HEK293T (cell line): Measurements from ENCODE around the gene GRIK2.
"Not testable (repeated sequence)": the region's sequence is repeated elsewhere in the genome, so short reads cannot be mapped to it uniquely, and the experiment has no call there.

ENCODE experiments used
- CTCF ChIA-PET: fragments of 350-600 bp; formaldehyde crosslinking; extraction: SDS; loops from one replicate; lab custom pipeline; 2021; ENCODE audit warnings: antibody characterized with exemption, inconsistent platforms; lab: Yijun Ruan, JAX
- POLR2A ChIA-PET: fragments of 350-600 bp; formaldehyde crosslinking; extraction: SDS; loops from one replicate; lab custom pipeline; 2020; ENCODE audit warnings: antibody characterized with exemption, inconsistent platforms; lab: Yijun Ruan, JAX
- DNase-seq: peaks from one replicate; pipeline ENCODE4 v3.0.0; 2012; ENCODE audit warnings: mixed read lengths; ENCODE audit errors: extremely low spot score
- ARNT ChIP-seq: fragments of 450-650 bp; IDR thresholded peaks from 2 replicates; pipeline ENCODE4 v1.6.1; 2017; ENCODE audit warnings: mild to moderate bottlenecking
- BHLHE40 ChIP-seq: fragments of 450-650 bp; IDR thresholded peaks from 2 replicates; pipeline ENCODE4 v1.6.1; 2016; ENCODE audit warnings: mild to moderate bottlenecking, moderate library complexity, borderline replicate concordance
- CTBP1 ChIP-seq: fragments of 450-650 bp; IDR thresholded peaks from 2 replicates; pipeline ENCODE4 v1.6.1; 2016; ENCODE audit warnings: borderline replicate concordance
- ELF4 ChIP-seq: fragments of 450-650 bp; IDR thresholded peaks from 2 replicates; pipeline ENCODE4 v1.6.1; 2017; ENCODE audit warnings: antibody characterized with exemption
- FOXA1 ChIP-seq: fragments of 450-650 bp; IDR thresholded peaks from 2 replicates; pipeline ENCODE4 v1.6.1; 2016; ENCODE audit warnings: mild to moderate bottlenecking
- FOXK2 ChIP-seq: fragments of 450-650 bp; IDR thresholded peaks from 2 replicates; pipeline ENCODE4 v1.6.1; 2016; ENCODE audit warnings: mild to moderate bottlenecking
- FOXM1 ChIP-seq: fragments of 450-650 bp; IDR thresholded peaks from 2 replicates; pipeline ENCODE4 v1.6.1; 2017; ENCODE audit warnings: mild to moderate bottlenecking, borderline replicate concordance
- HDGF ChIP-seq: fragments of 450-650 bp; IDR thresholded peaks from 2 replicates; pipeline ENCODE4 v1.6.1; 2017; ENCODE audit warnings: antibody characterized with exemption, borderline replicate concordance
- L3MBTL2 ChIP-seq: fragments of 450-650 bp; conservative IDR thresholded peaks from 2 replicates; pipeline ENCODE4 v1.6.1; 2016; ENCODE audit warnings: mild to moderate bottlenecking
- LEF1 ChIP-seq: fragments of 450-650 bp; IDR thresholded peaks from 2 replicates; pipeline ENCODE4 v1.6.1; 2017; ENCODE audit warnings: mild to moderate bottlenecking, borderline replicate concordance
- NFRKB ChIP-seq: fragments of 450-650 bp; IDR thresholded peaks from 2 replicates; pipeline ENCODE4 v1.6.1; 2016; ENCODE audit warnings: mild to moderate bottlenecking, moderate library complexity
- PKNOX1 ChIP-seq: fragments of 450-650 bp; IDR thresholded peaks from 2 replicates; pipeline ENCODE4 v1.6.1; 2016
- SP1 ChIP-seq: fragments of 450-650 bp; IDR thresholded peaks from 2 replicates; pipeline ENCODE4 v1.6.1; 2017
- SUZ12 ChIP-seq: fragments of 450-650 bp; IDR thresholded peaks from 2 replicates; pipeline ENCODE4 v1.6.1; 2016; ENCODE audit warnings: mild to moderate bottlenecking
- TARDBP ChIP-seq: fragments of 450-650 bp; IDR thresholded peaks from 2 replicates; pipeline ENCODE4 v1.6.1; 2016
- ZNF384 ChIP-seq: fragments of 450-650 bp; IDR thresholded peaks from 2 replicates; pipeline ENCODE4 v1.6.1; 2016

GRIK2 gene

GRCh38 chr6:101626269-101626668, 232.8 kb downstream of the GRIK2 start:
- CTCF ChIA-PET, result no interaction called here
- POLR2A ChIA-PET, result no interaction called here
- TF ChIP-seq TARDBP, result no peak
- TF ChIP-seq FOXM1, result no peak
- TF ChIP-seq FOXA1, result no peak
- TF ChIP-seq HDGF, result no peak
- TF ChIP-seq PKNOX1, result no peak
- TF ChIP-seq CTBP1, result no peak
- no peak for TF ChIP-seq FOXK2
- TF ChIP-seq ZNF384, result no peak
- no peak for TF ChIP-seq SP1
- no peak for TF ChIP-seq LEF1
- DNase-seq, result no peak

- DNase-seq, result no peak
- POLR2A ChIA-PET, result no interaction called here
- no peak for TF ChIP-seq LEF1
- CTCF ChIA-PET, result no interaction called here
These were observed 237.4 kb downstream of the GRIK2 start for GRCh38 chr6:101630941-101631340.

- CTCF ChIA-PET, result no interaction called here
- no peak for DNase-seq
- POLR2A ChIA-PET, result no interaction called here
- TF ChIP-seq FOXM1 (no peak), ELF4 (no peak), TARDBP (no peak), L3MBTL2 (no peak), HDGF (no peak), PKNOX1 (no peak), NFRKB (no peak), LEF1 (no peak), FOXK2 (no peak), CTBP1 (no peak)
These were observed 239.6 kb downstream of the GRIK2 start for GRCh38 chr6:101633081-101633480.

- DNase-seq, POLR2A ChIA-PET, CTCF ChIA-PET: not testable (repeated sequence)
These were observed 245.4 kb downstream of the GRIK2 start for GRCh38 chr6:101638865-101639264.

- TF ChIP-seq ELF4 (no peak), TARDBP (no peak), LEF1 (no peak), PKNOX1 (no peak), CTBP1 (no peak), L3MBTL2 (no peak), ZNF384 (no peak), FOXM1 (no peak), SP1 (no peak), SUZ12 (no peak), HDGF (no peak), NFRKB (no peak), FOXA1 (no peak), ARNT (no peak), FOXK2 (no peak), BHLHE40 (no peak)
- no peak for DNase-seq
- CTCF ChIA-PET, result no interaction called here
- POLR2A ChIA-PET, result no interaction called here
These were observed 246.6 kb downstream of the GRIK2 start for GRCh38 chr6:101640131-101640530.

GRCh38 chr6:101645770-101646169, 252.3 kb downstream of the GRIK2 start:
- TF ChIP-seq HDGF, result no peak
- TF ChIP-seq SP1, result no peak
- no peak for TF ChIP-seq ELF4
- TF ChIP-seq LEF1, result no peak
- no peak for TF ChIP-seq L3MBTL2
- TF ChIP-seq ARNT, result no peak
- TF ChIP-seq TARDBP, result no peak
- no peak for TF ChIP-seq FOXA1
- no peak for TF ChIP-seq BHLHE40
- TF ChIP-seq CTBP1, result no peak
- TF ChIP-seq ZNF384, result no peak
- no peak for TF ChIP-seq SUZ12
- TF ChIP-seq NFRKB, result no peak
- POLR2A ChIA-PET, result no interaction called here

GRCh38 chr6:101650402-101651100, 257.0 kb downstream of the GRIK2 start:
- POLR2A ChIA-PET, result no interaction called here
- CTCF ChIA-PET, result no interaction called here

More at GRCh38 chr6:101645770-101646169, 252.3 kb downstream of the GRIK2 start:
- no peak for DNase-seq
- CTCF ChIA-PET, result no interaction called here

More at GRCh38 chr6:101650402-101651100, 257.0 kb downstream of the GRIK2 start:
- no peak for DNase-seq
- TF ChIP-seq LEF1 (no peak), ELF4 (no peak), FOXM1 (no peak), ZNF384 (no peak), L3MBTL2 (no peak), TARDBP (no peak), FOXA1 (no peak), BHLHE40 (no peak), SP1 (no peak), HDGF (no peak), SUZ12 (no peak)
